GM12878 (cell line): ENCODE measurements around the gene SHB. TPM values are rescaled to one million over a fixed set of nuclear protein-coding genes. Genes with fewer than 3 reads are reported as not detected.

Experiments
- ASH2L ChIP-seq: fragments of 300-600, 200-600 bp; sonication (generic); IDR thresholded peaks from 2 replicates; pipeline ENCODE4 v1.6.1; 2017; ENCODE audit warnings: low read depth, mild to moderate bottlenecking, borderline replicate concordance
- BCL11A ChIP-seq: IDR thresholded peaks from 2 replicates; pipeline ENCODE4 v1.6.1; 2011; ENCODE audit warnings: low read depth, low read length
- CHD2 ChIP-seq: IDR thresholded peaks from 2 replicates; pipeline ENCODE4 v1.6.1; 2011; ENCODE audit warnings: low read depth, low read length, improper control_type of control experiment, borderline replicate concordance
- EZH2 ChIP-seq: IDR thresholded peaks from 2 replicates; pipeline ENCODE4 v1.6.1; 2012; ENCODE audit warnings: low read depth, mild to moderate bottlenecking, control low read depth, inconsistent platforms, low read length, borderline replicate concordance; ENCODE audit not compliant: control insufficient read depth
- FOS ChIP-seq: IDR thresholded peaks from 3 replicates; pipeline ENCODE4 v1.6.1; 2011; ENCODE audit warnings: borderline replicate concordance; ENCODE audit not compliant: insufficient read length; ENCODE audit errors: extremely low read depth
- GABPA ChIP-seq: IDR thresholded peaks from 2 replicates; pipeline ENCODE4 v1.6.1; 2014; ENCODE audit warnings: antibody characterized with exemption, low read depth, mild to moderate bottlenecking, inconsistent platforms
- LARP7 ChIP-seq: fragments of 450-650 bp; IDR thresholded peaks from 2 replicates; pipeline ENCODE4 v1.6.1; 2017; ENCODE audit warnings: mild to moderate bottlenecking
- PML ChIP-seq: IDR thresholded peaks from 2 replicates; pipeline ENCODE4 v1.6.1; 2012; ENCODE audit warnings: low read length, inconsistent platforms
- SIN3A ChIP-seq: IDR thresholded peaks from 2 replicates; pipeline ENCODE4 v1.6.1; 2012; ENCODE audit warnings: low read depth, low read length, improper control_type of control experiment
- SMC3 ChIP-seq: IDR thresholded peaks from 2 replicates; pipeline ENCODE4 v1.6.1; 2011; ENCODE audit warnings: low read length, improper control_type of control experiment, borderline replicate concordance
- SP1 ChIP-seq: IDR thresholded peaks from one replicate; pipeline ENCODE4 v1.6.1; 2011; ENCODE audit warnings: low read depth, low read length
- ZSCAN29 ChIP-seq: fragments of 450-650 bp; IDR thresholded peaks from 2 replicates; pipeline ENCODE4 v1.6.1; 2017; ENCODE audit warnings: mild to moderate bottlenecking, moderate library complexity
- polyA plus RNA-seq, 11 experiments: library from polyadenylated mRNA; depleted of rRNA in 4 of 11; unstranded in 6 of 11; stranded (reverse) in 5 of 11; fragments of >200 nt; fragmentation: Nextera tagmentation in 4 of 11; fragmentation: Illumina TruSeq in 1 of 11; extraction: Ambion mirVana in 4 of 11; extraction: Trizol in 1 of 11; gene quantifications; 1 replicate in 1 of 11; 2 replicates in 10 of 11; pipeline versions ENCODE4 v1.2.1 to v1.2.3, GENCODE V29; 2011 to 2016; ENCODE audit warnings: inconsistent platforms in 2 of 11, missing spikeins in 2 of 11, low read depth in 1 of 11
- total RNA-seq, 4 experiments: library from RNA; depleted of rRNA in 3 of 4; stranded (reverse); fragments of >200 nt in 3 of 4; fragmentation: Illumina TruSeq in 1 of 4; extraction: Trizol in 1 of 4; gene quantifications; 2 replicates each; pipeline versions ENCODE4 v1.2.1 to v1.2.3, GENCODE V29; 2013 to 2021
- TF ChIP-seq, protein P1 (sequence below): fragments of 450-650 bp; IDR thresholded peaks from 2 replicates; pipeline ENCODE4 v1.6.1; 2014; ENCODE audit warnings: mild to moderate bottlenecking
- TF ChIP-seq, protein P2 (sequence below): fragments of 450-650 bp; IDR thresholded peaks from 2 replicates; pipeline ENCODE4 v1.6.1; 2016; ENCODE audit warnings: mild to moderate bottlenecking
- TF ChIP-seq, protein P3 (sequence below): fragments of 450-650 bp; IDR thresholded peaks from 2 replicates; pipeline ENCODE4 v1.6.1; 2017; ENCODE audit warnings: antibody characterized with exemption, mild to moderate bottlenecking, moderate library complexity
- TF ChIP-seq, protein P4 (sequence below): fragments of 450-650 bp; conservative IDR thresholded peaks from 2 replicates; pipeline ENCODE4 v1.6.1; 2017; ENCODE audit warnings: mild to moderate bottlenecking, moderate library complexity
- TF ChIP-seq, protein P5 (sequence below): fragments of 450-650 bp; formaldehyde crosslinking; IDR thresholded peaks from 2 replicates; pipeline ENCODE4 v1.4.0; 2022; ENCODE audit warnings: mild to moderate bottlenecking, moderate library complexity
- TF ChIP-seq, protein P6 (sequence below): IDR thresholded peaks from 2 replicates; pipeline ENCODE4 v1.6.1; 2012; ENCODE audit warnings: low read depth, low read length, improper control_type of control experiment

Gene SHB
- total and polyA plus RNA-seq, 10 of the 15 experiments (the other 5 are each of a cell fraction or from before 2014, with no cell fraction given), result 0.29 to 6.2 (median 1.3) TPM

DNA sequence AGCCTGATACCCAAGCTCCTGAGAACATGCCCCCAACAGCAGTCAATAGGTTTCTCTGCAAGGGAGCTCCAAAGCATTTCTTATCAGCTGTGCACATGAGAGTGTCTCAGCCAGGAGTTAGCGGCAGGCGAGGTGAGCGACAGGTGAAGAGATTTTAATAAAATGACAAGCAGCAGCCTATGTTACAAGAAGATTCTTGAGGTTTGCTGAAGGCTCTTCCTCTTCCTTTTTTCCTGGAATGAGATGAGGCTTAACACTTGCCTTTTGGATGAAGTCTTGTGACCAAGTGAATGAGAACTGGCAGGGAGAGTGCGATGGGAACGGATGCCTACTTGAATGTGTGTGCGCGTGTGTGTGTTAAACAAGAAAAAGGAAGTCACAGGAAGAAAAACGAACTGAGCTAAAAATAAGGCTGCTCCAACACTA is 76.1 kb downstream of the SHB start (continued):
- TF ChIP-seq, protein P1, sequence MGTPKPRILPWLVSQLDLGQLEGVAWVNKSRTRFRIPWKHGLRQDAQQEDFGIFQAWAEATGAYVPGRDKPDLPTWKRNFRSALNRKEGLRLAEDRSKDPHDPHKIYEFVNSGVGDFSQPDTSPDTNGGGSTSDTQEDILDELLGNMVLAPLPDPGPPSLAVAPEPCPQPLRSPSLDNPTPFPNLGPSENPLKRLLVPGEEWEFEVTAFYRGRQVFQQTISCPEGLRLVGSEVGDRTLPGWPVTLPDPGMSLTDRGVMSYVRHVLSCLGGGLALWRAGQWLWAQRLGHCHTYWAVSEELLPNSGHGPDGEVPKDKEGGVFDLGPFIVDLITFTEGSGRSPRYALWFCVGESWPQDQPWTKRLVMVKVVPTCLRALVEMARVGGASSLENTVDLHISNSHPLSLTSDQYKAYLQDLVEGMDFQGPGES, result no peak
- TF ChIP-seq EZH2 (no peak), SIN3A (no peak), ZSCAN29 (no peak), LARP7 (no peak), BCL11A (no peak), SP1 (no peak), SMC3 (no peak), CHD2 (no peak), PML (no peak), FOS (no peak), ASH2L (no peak), GABPA (no peak)
- TF ChIP-seq, protein P2, sequence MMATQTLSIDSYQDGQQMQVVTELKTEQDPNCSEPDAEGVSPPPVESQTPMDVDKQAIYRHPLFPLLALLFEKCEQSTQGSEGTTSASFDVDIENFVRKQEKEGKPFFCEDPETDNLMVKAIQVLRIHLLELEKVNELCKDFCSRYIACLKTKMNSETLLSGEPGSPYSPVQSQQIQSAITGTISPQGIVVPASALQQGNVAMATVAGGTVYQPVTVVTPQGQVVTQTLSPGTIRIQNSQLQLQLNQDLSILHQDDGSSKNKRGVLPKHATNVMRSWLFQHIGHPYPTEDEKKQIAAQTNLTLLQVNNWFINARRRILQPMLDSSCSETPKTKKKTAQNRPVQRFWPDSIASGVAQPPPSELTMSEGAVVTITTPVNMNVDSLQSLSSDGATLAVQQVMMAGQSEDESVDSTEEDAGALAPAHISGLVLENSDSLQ, result peak; percentile 70
- TF ChIP-seq, protein P3, sequence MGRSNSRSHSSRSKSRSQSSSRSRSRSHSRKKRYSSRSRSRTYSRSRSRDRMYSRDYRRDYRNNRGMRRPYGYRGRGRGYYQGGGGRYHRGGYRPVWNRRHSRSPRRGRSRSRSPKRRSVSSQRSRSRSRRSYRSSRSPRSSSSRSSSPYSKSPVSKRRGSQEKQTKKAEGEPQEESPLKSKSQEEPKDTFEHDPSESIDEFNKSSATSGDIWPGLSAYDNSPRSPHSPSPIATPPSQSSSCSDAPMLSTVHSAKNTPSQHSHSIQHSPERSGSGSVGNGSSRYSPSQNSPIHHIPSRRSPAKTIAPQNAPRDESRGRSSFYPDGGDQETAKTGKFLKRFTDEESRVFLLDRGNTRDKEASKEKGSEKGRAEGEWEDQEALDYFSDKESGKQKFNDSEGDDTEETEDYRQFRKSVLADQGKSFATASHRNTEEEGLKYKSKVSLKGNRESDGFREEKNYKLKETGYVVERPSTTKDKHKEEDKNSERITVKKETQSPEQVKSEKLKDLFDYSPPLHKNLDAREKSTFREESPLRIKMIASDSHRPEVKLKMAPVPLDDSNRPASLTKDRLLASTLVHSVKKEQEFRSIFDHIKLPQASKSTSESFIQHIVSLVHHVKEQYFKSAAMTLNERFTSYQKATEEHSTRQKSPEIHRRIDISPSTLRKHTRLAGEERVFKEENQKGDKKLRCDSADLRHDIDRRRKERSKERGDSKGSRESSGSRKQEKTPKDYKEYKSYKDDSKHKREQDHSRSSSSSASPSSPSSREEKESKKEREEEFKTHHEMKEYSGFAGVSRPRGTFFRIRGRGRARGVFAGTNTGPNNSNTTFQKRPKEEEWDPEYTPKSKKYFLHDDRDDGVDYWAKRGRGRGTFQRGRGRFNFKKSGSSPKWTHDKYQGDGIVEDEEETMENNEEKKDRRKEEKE, result no peak
- TF ChIP-seq, protein P4, sequence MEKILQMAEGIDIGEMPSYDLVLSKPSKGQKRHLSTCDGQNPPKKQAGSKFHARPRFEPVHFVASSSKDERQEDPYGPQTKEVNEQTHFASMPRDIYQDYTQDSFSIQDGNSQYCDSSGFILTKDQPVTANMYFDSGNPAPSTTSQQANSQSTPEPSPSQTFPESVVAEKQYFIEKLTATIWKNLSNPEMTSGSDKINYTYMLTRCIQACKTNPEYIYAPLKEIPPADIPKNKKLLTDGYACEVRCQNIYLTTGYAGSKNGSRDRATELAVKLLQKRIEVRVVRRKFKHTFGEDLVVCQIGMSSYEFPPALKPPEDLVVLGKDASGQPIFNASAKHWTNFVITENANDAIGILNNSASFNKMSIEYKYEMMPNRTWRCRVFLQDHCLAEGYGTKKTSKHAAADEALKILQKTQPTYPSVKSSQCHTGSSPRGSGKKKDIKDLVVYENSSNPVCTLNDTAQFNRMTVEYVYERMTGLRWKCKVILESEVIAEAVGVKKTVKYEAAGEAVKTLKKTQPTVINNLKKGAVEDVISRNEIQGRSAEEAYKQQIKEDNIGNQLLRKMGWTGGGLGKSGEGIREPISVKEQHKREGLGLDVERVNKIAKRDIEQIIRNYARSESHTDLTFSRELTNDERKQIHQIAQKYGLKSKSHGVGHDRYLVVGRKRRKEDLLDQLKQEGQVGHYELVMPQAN, result no peak
- TF ChIP-seq, protein P5, sequence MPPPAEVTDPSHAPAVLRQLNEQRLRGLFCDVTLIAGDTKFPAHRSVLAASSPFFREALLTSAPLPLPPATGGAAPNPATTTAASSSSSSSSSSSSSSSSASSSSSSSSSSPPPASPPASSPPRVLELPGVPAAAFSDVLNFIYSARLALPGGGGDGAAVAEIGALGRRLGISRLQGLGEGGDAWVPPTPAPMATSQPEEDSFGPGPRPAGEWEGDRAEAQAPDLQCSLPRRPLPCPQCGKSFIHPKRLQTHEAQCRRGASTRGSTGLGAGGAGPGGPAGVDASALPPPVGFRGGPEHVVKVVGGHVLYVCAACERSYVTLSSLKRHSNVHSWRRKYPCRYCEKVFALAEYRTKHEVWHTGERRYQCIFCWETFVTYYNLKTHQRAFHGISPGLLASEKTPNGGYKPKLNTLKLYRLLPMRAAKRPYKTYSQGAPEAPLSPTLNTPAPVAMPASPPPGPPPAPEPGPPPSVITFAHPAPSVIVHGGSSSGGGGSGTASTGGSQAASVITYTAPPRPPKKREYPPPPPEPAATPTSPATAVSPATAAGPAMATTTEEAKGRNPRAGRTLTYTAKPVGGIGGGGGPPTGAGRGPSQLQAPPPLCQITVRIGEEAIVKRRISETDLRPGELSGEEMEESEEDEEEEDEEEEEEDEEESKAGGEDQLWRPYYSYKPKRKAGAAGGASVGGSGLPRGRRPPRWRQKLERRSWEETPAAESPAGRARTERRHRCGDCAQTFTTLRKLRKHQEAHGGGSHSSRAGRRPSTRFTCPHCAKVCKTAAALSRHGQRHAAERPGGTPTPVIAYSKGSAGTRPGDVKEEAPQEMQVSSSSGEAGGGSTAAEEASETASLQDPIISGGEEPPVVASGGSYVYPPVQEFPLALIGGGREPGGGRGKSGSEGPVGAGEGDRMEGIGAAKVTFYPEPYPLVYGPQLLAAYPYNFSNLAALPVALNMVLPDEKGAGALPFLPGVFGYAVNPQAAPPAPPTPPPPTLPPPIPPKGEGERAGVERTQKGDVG (CRISPR knock-in tag), result no peak
- TF ChIP-seq, protein P6, sequence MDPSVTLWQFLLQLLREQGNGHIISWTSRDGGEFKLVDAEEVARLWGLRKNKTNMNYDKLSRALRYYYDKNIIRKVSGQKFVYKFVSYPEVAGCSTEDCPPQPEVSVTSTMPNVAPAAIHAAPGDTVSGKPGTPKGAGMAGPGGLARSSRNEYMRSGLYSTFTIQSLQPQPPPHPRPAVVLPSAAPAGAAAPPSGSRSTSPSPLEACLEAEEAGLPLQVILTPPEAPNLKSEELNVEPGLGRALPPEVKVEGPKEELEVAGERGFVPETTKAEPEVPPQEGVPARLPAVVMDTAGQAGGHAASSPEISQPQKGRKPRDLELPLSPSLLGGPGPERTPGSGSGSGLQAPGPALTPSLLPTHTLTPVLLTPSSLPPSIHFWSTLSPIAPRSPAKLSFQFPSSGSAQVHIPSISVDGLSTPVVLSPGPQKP, result no peak
